ENCODE data around the gene PDE4D. TPM values are rescaled to one million over a fixed set of nuclear protein-coding genes. Genes with fewer than 3 reads are reported as not detected.
A peak's percentile ranks its signal among the peaks of the same experiment; 100 is the strongest.
"Not testable (repeated sequence)": the region's sequence is repeated elsewhere in the genome, so short reads cannot be mapped to it uniquely, and the experiment has no call there.

The PDE4D gene
- total and polyA plus RNA-seq, 2 donors (not counting 3 experiments of a cell fraction or from before 2014, with no cell fraction given) = 34.5 to 51.2 TPM

DNA sequence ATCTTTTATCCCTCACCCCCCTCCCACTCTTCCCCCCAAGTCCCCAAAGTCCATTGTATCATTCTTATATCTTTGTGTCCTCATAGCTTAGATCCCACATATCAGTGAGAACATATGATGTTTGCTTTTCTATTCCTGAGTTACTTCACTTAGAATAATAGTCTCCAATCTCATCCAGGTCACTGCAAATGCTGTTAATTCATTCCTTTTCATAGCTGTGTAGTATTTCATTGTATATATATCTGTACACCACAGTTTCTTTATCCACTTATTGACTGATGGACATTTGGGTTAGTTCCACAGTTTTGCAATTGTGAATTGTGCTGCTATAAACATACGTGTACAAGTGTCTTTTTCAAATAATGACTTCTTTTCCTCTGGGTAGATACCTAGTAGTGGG lies 591.0 kb downstream of the PDE4D start:
- H3K4me1 ChIP-seq (ENCODE audit: control insufficient read depth, extremely low read depth, insufficient read depth, low read length) = peaks cover 33% of the 10 kb centered on the region
- DNase-seq (ENCODE audit: low read depth, low spot score); dilution Hi-C loops (cut with MboI; ENCODE audit: extremely low pct_ligation_motif_present, low sequenced_read_pairs); H3K27me3 ChIP-seq (ENCODE audit: control insufficient read depth in 2 of 2, insufficient read depth in 2 of 2, low read length in 2 of 2); H3K9me3 ChIP-seq (replicated peaks; ENCODE audit: control insufficient read depth, insufficient read depth, low read length); H3K27ac ChIP-seq (ENCODE audit: insufficient read depth, low read depth, low read length); BruUV-seq (replicated peaks); CTCF ChIA-PET; POLR2A ChIA-PET; H3K36me3 ChIP-seq (ENCODE audit: control insufficient read depth in 2 of 2, extremely low read depth in 1 of 2, insufficient read depth in 2 of 2, low read length in 2 of 2); H3K4me3 ChIP-seq (replicated peaks in 1 of 3; ENCODE audit: insufficient read depth in 1 of 3, low read depth in 1 of 3, low read length in 3 of 3); H3K79me2 ChIP-seq (ENCODE audit: control insufficient read depth, insufficient read depth, low read length); H3K4me2 ChIP-seq (ENCODE audit: insufficient read depth, low read length); H4K20me1 ChIP-seq (replicated peaks; ENCODE audit: control insufficient read depth, extremely low read depth, insufficient read depth, low read length); FAIRE-seq; H3K9me1 ChIP-seq (replicated peaks; ENCODE audit: control insufficient read depth, extremely low read depth, insufficient read depth, low read length); H3K9ac ChIP-seq (replicated peaks; ENCODE audit: extremely low read depth, insufficient read depth, low read length); H2AFZ ChIP-seq (ENCODE audit: low read depth, low read length); intact Hi-C loops (cut with micrococcal nuclease): not testable (repeated sequence)

DNA sequence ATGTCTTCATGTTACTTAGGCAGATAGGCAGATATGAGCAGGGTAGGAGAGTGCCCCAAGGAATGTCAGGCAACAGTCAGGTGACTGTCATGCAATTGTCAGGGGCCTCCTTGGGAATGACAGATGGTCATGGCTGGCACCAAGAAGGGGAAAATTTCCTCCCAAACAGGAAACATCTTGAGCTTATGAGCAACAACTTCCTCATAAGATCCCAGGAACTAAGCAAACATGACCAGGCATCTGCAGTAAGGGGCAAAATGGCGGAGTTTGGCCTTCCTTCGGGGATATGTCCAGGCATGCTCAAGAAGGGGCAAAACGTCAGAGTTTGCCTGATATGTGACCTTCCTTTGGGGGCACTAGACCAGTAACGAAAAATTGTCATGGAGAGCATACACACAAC lies 591.8 kb downstream of the PDE4D start:
- Histone ChIP-seq H3K9me3 (replicated peaks; ENCODE audit: control insufficient read depth, insufficient read depth, low read length) (no peaks in the 10 kb centered on the region), H3K4me3 (replicated peaks in 1 of 3; ENCODE audit: insufficient read depth in 1 of 3, low read depth in 1 of 3, low read length in 3 of 3) (no peak overlapping the region), H3K79me2 (ENCODE audit: control insufficient read depth, insufficient read depth, low read length) (no peaks in the 10 kb centered on the region), H3K9me1 (replicated peaks; ENCODE audit: control insufficient read depth, extremely low read depth, insufficient read depth, low read length) (no peaks in the 10 kb centered on the region), H3K4me1 (ENCODE audit: control insufficient read depth, extremely low read depth, insufficient read depth, low read length) (peaks cover 40% of the 10 kb centered on the region), H2AFZ (ENCODE audit: low read depth, low read length) (no peak overlapping the region), H3K36me3 (ENCODE audit: control insufficient read depth in 2 of 2, extremely low read depth in 1 of 2, insufficient read depth in 2 of 2, low read length in 2 of 2) (no peaks in the 10 kb centered on the region), H3K4me2 (ENCODE audit: insufficient read depth, low read length) (no peak overlapping the region), H4K20me1 (replicated peaks; ENCODE audit: control insufficient read depth, extremely low read depth, insufficient read depth, low read length) (no peaks in the 10 kb centered on the region), H3K27ac (ENCODE audit: insufficient read depth, low read depth, low read length) (peak overlapping the region; percentile 61), H3K9ac (replicated peaks; ENCODE audit: extremely low read depth, insufficient read depth, low read length) (no peak overlapping the region), H3K27me3 (ENCODE audit: control insufficient read depth in 2 of 2, insufficient read depth in 2 of 2, low read length in 2 of 2) (no peaks in the 10 kb centered on the region)
- dilution Hi-C loops (cut with MboI; ENCODE audit: extremely low pct_ligation_motif_present, low sequenced_read_pairs) (no loop called here), intact Hi-C loops (cut with micrococcal nuclease) (loop anchor here (1.0 kb wide), 1 partner anchor 78 kb away; no protein-coding TSS in a partner anchor)
- CTCF ChIA-PET = interaction anchor here (0.7 to 0.9 kb wide), 2 partner anchors 70 to 78 kb away, joined by 3 read pairs; no protein-coding TSS in a partner anchor
- peak; percentile 46 for TF ChIP-seq POLR2AphosphoS5 (IDR thresholded peaks at IDR 0.05; ENCODE audit: insufficient read depth, low read depth, low read length)
- TF ChIP-seq, protein P1, sequence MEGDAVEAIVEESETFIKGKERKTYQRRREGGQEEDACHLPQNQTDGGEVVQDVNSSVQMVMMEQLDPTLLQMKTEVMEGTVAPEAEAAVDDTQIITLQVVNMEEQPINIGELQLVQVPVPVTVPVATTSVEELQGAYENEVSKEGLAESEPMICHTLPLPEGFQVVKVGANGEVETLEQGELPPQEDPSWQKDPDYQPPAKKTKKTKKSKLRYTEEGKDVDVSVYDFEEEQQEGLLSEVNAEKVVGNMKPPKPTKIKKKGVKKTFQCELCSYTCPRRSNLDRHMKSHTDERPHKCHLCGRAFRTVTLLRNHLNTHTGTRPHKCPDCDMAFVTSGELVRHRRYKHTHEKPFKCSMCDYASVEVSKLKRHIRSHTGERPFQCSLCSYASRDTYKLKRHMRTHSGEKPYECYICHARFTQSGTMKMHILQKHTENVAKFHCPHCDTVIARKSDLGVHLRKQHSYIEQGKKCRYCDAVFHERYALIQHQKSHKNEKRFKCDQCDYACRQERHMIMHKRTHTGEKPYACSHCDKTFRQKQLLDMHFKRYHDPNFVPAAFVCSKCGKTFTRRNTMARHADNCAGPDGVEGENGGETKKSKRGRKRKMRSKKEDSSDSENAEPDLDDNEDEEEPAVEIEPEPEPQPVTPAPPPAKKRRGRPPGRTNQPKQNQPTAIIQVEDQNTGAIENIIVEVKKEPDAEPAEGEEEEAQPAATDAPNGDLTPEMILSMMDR (IDR thresholded peaks at IDR 0.05; ENCODE audit: extremely low read depth in 1 of 2, insufficient read depth in 1 of 2, low read depth in 1 of 2, low read length in 2 of 2) = no peak
- no peak for TF ChIP-seq EZH2 (IDR thresholded peaks at IDR 0.05; ENCODE audit: borderline replicate concordance, low read depth, low read length, severe bottlenecking)
- TF ChIP-seq MYC (IDR thresholded peaks at IDR 0.05; ENCODE audit: low read depth, low read length) = no peak
- TF ChIP-seq POLR2A (IDR thresholded peaks at IDR 0.05; ENCODE audit: low read depth, low read length) = no peak
- TF ChIP-seq JUN (IDR thresholded peaks at IDR 0.05; ENCODE audit: borderline replicate concordance, insufficient read depth, insufficient read length, low read depth) = peak; percentile 74
- TF ChIP-seq GATA2 (IDR thresholded peaks at IDR 0.05; ENCODE audit: insufficient read depth, insufficient read length, low read depth, low read length) = peak; percentile 19
- TF ChIP-seq, protein P2, sequence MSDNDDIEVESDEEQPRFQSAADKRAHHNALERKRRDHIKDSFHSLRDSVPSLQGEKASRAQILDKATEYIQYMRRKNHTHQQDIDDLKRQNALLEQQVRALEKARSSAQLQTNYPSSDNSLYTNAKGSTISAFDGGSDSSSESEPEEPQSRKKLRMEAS (IDR thresholded peaks at IDR 0.05; ENCODE audit: insufficient read depth, insufficient read length) = no peak
- TF ChIP-seq FOS (IDR thresholded peaks at IDR 0.05; ENCODE audit: borderline replicate concordance, insufficient read depth, low read length) = no peak
- FAIRE-seq = peak; percentile 28
- peak; percentile 78 for DNase-seq (ENCODE audit: low read depth, low spot score)
- POLR2A ChIA-PET = no interaction called here
- no TSS peak for BruUV-seq (replicated peaks)

Data from endothelial cell of umbilical vein (primary cell).